SK-N-SH (cell line): Measurements from ENCODE around the gene DAB2IP. TPM values are rescaled to one million over a fixed set of nuclear protein-coding genes. Genes with fewer than 3 reads are reported as not detected.

Experiments
- CTCF ChIA-PET: fragments of 300-600, 350-600 bp; formaldehyde crosslinking; extraction: SDS; loops from one replicate; lab custom pipeline; 2021; lab: Yijun Ruan, JAX
- POLR2A ChIA-PET: fragments of 350-600 bp; sonication (Branson Sonifier 250); formaldehyde crosslinking; extraction: SDS; loops from one replicate; lab custom pipeline; 2020; ENCODE audit warnings: antibody characterized with exemption, inconsistent platforms; lab: Yijun Ruan, JAX
- DNase-seq: peaks from one replicate; pipeline ENCODE4 v3.0.0; 2012
- H2AFZ ChIP-seq: fragments of 200-600 bp; sonication (generic); 2 replicates; pipeline ENCODE4 v1.8.1; 2016; ENCODE audit warnings: antibody characterized with exemption, mild to moderate bottlenecking, low read depth
- H3F3A ChIP-seq: fragments of 200-600 bp; sonication (generic); replicated peaks from 2 replicates; pipeline ENCODE3; 2016; ENCODE audit warnings: antibody characterized with exemption, mild to moderate bottlenecking; ENCODE audit not compliant: insufficient read depth
- H3K27ac ChIP-seq, 2 experiments: fragments of 200-500 bp in 1 of 2; fragments of 200-600 bp in 1 of 2; sonication (Bioruptor generic) in 1 of 2; sonication (generic), shearing (Covaris generic) in 1 of 2; 2 replicates each; pipeline versions ENCODE4 v1.5.1 to v1.6.1; 2014 to 2016; ENCODE audit warnings: low read depth in 2 of 2, inconsistent platforms in 1 of 2, low read length in 1 of 2, mild to moderate bottlenecking in 1 of 2, mixed read lengths in 1 of 2
- H3K27me3 ChIP-seq: fragments of 200-600 bp; sonication (generic), shearing (Covaris generic); 2 replicates; pipeline ENCODE4 v1.6.1; 2016; ENCODE audit warnings: mixed run types; ENCODE audit not compliant: insufficient read depth
- H3K36me3 ChIP-seq, 2 experiments: fragments of 200-500 bp in 1 of 2; fragments of 200-600 bp in 1 of 2; sonication (Bioruptor generic) in 1 of 2; sonication (generic) in 1 of 2; replicated peaks in 1 of 2; 2 replicates each; pipeline versions ENCODE3 to v1.5.1; 2014 to 2016; ENCODE audit warnings: low read length in 1 of 2, mild to moderate bottlenecking in 1 of 2; ENCODE audit not compliant: insufficient read depth in 2 of 2, control insufficient read depth in 1 of 2
- H3K4me1 ChIP-seq, 2 experiments: fragments of 200-500 bp in 1 of 2; fragments of 200-600 bp in 1 of 2; sonication (Bioruptor generic) in 1 of 2; sonication (generic), shearing (Covaris generic) in 1 of 2; 2 replicates each; pipeline versions ENCODE4 v1.5.1 to v1.6.1; 2014 to 2016; ENCODE audit warnings: low read depth in 1 of 2, low read length in 1 of 2, mixed run types in 1 of 2; ENCODE audit not compliant: insufficient read depth in 2 of 2, control insufficient read depth in 1 of 2
- H3K4me2 ChIP-seq: fragments of 200-600 bp; sonication (generic), shearing (Covaris generic); 2 replicates; pipeline ENCODE4 v1.6.1; 2017; ENCODE audit warnings: mixed run types
- H3K4me3 ChIP-seq, 2 experiments: fragments of 200-500 bp in 1 of 2; fragments of 200-600 bp in 1 of 2; sonication (Bioruptor generic) in 1 of 2; sonication (generic), shearing (Covaris generic) in 1 of 2; 2 replicates each; pipeline versions ENCODE4 v1.5.1 to v1.8.1; 2014 to 2016; ENCODE audit warnings: low read depth in 2 of 2, inconsistent platforms in 1 of 2, low read length in 1 of 2, mild to moderate bottlenecking in 1 of 2, mixed read lengths in 1 of 2, moderate library complexity in 1 of 2
- H3K79me2 ChIP-seq: fragments of 200-600 bp; sonication (generic); 2 replicates; pipeline ENCODE4 v1.8.1; 2017; ENCODE audit warnings: mild to moderate bottlenecking; ENCODE audit not compliant: insufficient read depth
- H3K9ac ChIP-seq: fragments of 200-600 bp; sonication (generic); 2 replicates; pipeline ENCODE4 v1.6.1; 2017; ENCODE audit warnings: mixed run types
- H3K9me2 ChIP-seq: fragments of 200-600 bp; sonication (generic); 2 replicates; pipeline ENCODE4 v1.6.1; 2017; ENCODE audit warnings: mixed run types
- H3K9me3 ChIP-seq: fragments of 200-600 bp; sonication (generic); 2 replicates; pipeline ENCODE4 v1.6.1; 2017; ENCODE audit warnings: mixed run types, mild to moderate bottlenecking, moderate library complexity
- H4K20me1 ChIP-seq: fragments of 200-600 bp; sonication (generic); 2 replicates; pipeline ENCODE4 v1.6.1; 2017; ENCODE audit warnings: mild to moderate bottlenecking, mixed run types; ENCODE audit not compliant: insufficient read depth
- CHD2 ChIP-seq: fragments of 150-350 bp; IDR thresholded peaks from 2 replicates; pipeline ENCODE4 v1.6.1; 2018; ENCODE audit warnings: low read length; ENCODE audit not compliant: partially characterized antibody
- ELF1 ChIP-seq: IDR thresholded peaks from 2 replicates; pipeline ENCODE4 v1.4.0; 2012
- EP300 ChIP-seq, 2 experiments: IDR thresholded peaks; 2 replicates each; pipeline versions ENCODE4 v1.4.0 to v1.6.1; 2012; ENCODE audit warnings: borderline replicate concordance in 1 of 2, low read depth in 1 of 2, low read length in 1 of 2
- GATA2 ChIP-seq: sonication (generic); formaldehyde crosslinking; IDR thresholded peaks from 2 replicates; pipeline ENCODE4 v1.5.0; 2020; ENCODE audit warnings: mild to moderate bottlenecking, missing genetic modification reagents
- MXI1 ChIP-seq: IDR thresholded peaks from 2 replicates; pipeline ENCODE4 v1.6.1; 2012; ENCODE audit warnings: mild to moderate bottlenecking, low read depth, low read length, improper control_type of control experiment
- NRF1 ChIP-seq: IDR thresholded peaks from 2 replicates; pipeline ENCODE4 v1.6.1; 2012; ENCODE audit warnings: low read depth, mild to moderate bottlenecking, low read length
- POLR2AphosphoS5 ChIP-seq: IDR thresholded peaks from 2 replicates; pipeline ENCODE4 v1.6.1; 2012; ENCODE audit warnings: low read depth, low read length
- RAD21 ChIP-seq: IDR thresholded peaks from 2 replicates; pipeline ENCODE4 v1.6.1; 2012; ENCODE audit warnings: mild to moderate bottlenecking, low read length
- RFX5 ChIP-seq: IDR thresholded peaks from 2 replicates; pipeline ENCODE4 v1.6.1; 2012; ENCODE audit warnings: mild to moderate bottlenecking, improper control_type of control experiment, low read length
- RXRA ChIP-seq: IDR thresholded peaks from 2 replicates; pipeline ENCODE4 v1.4.0; 2012; ENCODE audit warnings: low read depth, mild to moderate bottlenecking, borderline replicate concordance
- TCF12 ChIP-seq: IDR thresholded peaks from 2 replicates; pipeline ENCODE4 v1.4.0; 2012
- YY1 ChIP-seq: IDR thresholded peaks from 2 replicates; pipeline ENCODE4 v1.4.0; 2012; ENCODE audit warnings: low read depth, mild to moderate bottlenecking
- WGBS: methylation state at CpG from one replicate; pipeline ENCODE4 v1.1.6; 2017; ENCODE audit warnings: low lambda C conversion rate; 5-methylcytosine and 5-hydroxymethylcytosine counted together
- polyA plus RNA-seq, 3 experiments: library from polyadenylated mRNA; depleted of rRNA; stranded (reverse); fragments of >200 nt; gene quantifications; 2 replicates each; pipeline ENCODE4 v1.2.3, GENCODE V29; 2012
- TF ChIP-seq, protein P1 (sequence below): fragments of 150-350 bp; IDR thresholded peaks from 2 replicates; pipeline ENCODE4 v1.6.1; 2017; ENCODE audit warnings: antibody characterized with exemption, low read length, low read depth, borderline replicate concordance
- TF ChIP-seq, protein P2 (sequence below): IDR thresholded peaks from 2 replicates; pipeline ENCODE4 v1.6.1; 2012; ENCODE audit warnings: mild to moderate bottlenecking, low read depth, low read length, moderate library complexity
- TF ChIP-seq, protein P3 (sequence below): fragments of 200-600 bp; sonication (generic); IDR thresholded peaks from 2 replicates; pipeline ENCODE4 v1.6.1; 2017; ENCODE audit warnings: antibody characterized with exemption, mild to moderate bottlenecking, moderate library complexity

DAB2IP gene
- polyA plus RNA-seq, 1 of the 3 experiments (the other 2 are of a cell fraction) = 21.4 TPM

DNA sequence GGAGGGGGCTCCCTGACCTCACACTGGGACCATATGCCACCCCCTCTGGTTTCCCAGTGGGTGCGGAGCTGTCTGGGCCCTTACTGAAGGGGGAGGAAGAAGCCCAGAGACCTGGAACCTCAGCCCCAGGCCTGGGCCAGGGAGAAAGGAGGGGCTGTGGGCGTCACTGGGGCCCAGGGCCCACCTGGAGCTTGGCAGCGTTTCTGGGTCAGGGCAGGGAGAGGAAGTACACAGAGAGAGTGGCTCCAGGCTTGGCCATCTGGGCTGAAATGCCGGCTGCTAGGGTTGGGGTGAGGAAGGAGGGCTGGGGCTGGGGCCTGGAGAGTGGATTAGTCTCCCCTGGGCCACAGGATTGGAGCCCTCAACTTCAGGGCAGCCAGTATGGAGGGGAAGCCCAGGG, 6.4 kb upstream of the DAB2IP start:
- ChIA-PET POLR2A (interaction anchor here (0.8 to 1.0 kb wide), 2 partner anchors 9 to 54 kb away, joined by 3 to 5 read pairs; no protein-coding TSS in a partner anchor), CTCF (interaction anchor here (1.0 to 18.2 kb wide), 9 partner anchors 11 to 290 kb away, joined by 3 to 194 read pairs (median 4); no protein-coding TSS in a partner anchor)
- H4K20me1 ChIP-seq = 0 out of 2 replicates have a peak, but pooled peaks cover 3% of the 10 kb centered on the region
- DNase-seq = peak; percentile 79
- TF ChIP-seq RAD21 = 0 out of 2 replicates have a peak, but pooled peaks have one; percentile 2
- TF ChIP-seq, protein P1, sequence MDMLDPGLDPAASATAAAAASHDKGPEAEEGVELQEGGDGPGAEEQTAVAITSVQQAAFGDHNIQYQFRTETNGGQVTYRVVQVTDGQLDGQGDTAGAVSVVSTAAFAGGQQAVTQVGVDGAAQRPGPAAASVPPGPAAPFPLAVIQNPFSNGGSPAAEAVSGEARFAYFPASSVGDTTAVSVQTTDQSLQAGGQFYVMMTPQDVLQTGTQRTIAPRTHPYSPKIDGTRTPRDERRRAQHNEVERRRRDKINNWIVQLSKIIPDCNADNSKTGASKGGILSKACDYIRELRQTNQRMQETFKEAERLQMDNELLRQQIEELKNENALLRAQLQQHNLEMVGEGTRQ = no peak
- TF ChIP-seq NRF1 = no peak
- TF ChIP-seq YY1 = no peak
- peak in 1 of 2 experiments; percentile 78; a peak in 2 of 4 replicates for TF ChIP-seq EP300 (IDR thresholded peaks at IDR 0.05; ENCODE audit: borderline replicate concordance in 1 of 2, low read depth in 1 of 2, low read length in 1 of 2)
- peak; percentile 76 for TF ChIP-seq CHD2
- TF ChIP-seq RXRA = no peak
- TF ChIP-seq MXI1 = peak; percentile 17; the same call in 1 of the 2 replicates
- peak; percentile 42 for TF ChIP-seq TCF12
- TF ChIP-seq GATA2 = no peak
- TF ChIP-seq, protein P2, sequence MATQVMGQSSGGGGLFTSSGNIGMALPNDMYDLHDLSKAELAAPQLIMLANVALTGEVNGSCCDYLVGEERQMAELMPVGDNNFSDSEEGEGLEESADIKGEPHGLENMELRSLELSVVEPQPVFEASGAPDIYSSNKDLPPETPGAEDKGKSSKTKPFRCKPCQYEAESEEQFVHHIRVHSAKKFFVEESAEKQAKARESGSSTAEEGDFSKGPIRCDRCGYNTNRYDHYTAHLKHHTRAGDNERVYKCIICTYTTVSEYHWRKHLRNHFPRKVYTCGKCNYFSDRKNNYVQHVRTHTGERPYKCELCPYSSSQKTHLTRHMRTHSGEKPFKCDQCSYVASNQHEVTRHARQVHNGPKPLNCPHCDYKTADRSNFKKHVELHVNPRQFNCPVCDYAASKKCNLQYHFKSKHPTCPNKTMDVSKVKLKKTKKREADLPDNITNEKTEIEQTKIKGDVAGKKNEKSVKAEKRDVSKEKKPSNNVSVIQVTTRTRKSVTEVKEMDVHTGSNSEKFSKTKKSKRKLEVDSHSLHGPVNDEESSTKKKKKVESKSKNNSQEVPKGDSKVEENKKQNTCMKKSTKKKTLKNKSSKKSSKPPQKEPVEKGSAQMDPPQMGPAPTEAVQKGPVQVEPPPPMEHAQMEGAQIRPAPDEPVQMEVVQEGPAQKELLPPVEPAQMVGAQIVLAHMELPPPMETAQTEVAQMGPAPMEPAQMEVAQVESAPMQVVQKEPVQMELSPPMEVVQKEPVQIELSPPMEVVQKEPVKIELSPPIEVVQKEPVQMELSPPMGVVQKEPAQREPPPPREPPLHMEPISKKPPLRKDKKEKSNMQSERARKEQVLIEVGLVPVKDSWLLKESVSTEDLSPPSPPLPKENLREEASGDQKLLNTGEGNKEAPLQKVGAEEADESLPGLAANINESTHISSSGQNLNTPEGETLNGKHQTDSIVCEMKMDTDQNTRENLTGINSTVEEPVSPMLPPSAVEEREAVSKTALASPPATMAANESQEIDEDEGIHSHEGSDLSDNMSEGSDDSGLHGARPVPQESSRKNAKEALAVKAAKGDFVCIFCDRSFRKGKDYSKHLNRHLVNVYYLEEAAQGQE = no peak
- TF ChIP-seq RFX5 = no peak
- no peak for TF ChIP-seq POLR2AphosphoS5
- no peak for TF ChIP-seq ELF1
- TF ChIP-seq, protein P3, sequence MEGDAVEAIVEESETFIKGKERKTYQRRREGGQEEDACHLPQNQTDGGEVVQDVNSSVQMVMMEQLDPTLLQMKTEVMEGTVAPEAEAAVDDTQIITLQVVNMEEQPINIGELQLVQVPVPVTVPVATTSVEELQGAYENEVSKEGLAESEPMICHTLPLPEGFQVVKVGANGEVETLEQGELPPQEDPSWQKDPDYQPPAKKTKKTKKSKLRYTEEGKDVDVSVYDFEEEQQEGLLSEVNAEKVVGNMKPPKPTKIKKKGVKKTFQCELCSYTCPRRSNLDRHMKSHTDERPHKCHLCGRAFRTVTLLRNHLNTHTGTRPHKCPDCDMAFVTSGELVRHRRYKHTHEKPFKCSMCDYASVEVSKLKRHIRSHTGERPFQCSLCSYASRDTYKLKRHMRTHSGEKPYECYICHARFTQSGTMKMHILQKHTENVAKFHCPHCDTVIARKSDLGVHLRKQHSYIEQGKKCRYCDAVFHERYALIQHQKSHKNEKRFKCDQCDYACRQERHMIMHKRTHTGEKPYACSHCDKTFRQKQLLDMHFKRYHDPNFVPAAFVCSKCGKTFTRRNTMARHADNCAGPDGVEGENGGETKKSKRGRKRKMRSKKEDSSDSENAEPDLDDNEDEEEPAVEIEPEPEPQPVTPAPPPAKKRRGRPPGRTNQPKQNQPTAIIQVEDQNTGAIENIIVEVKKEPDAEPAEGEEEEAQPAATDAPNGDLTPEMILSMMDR = no peak
- H3K27ac ChIP-seq = peak overlapping the region; percentile 12 to 72; a peak in 3 of 4 replicates
- no peaks in the 10 kb centered on the region for H3K79me2 ChIP-seq
- H3K4me2 ChIP-seq = no peak overlapping the region
- no peak overlapping the region for H2AFZ ChIP-seq
- no peaks in the 10 kb centered on the region for H3K36me3 ChIP-seq
- H3K9ac ChIP-seq = no peak overlapping the region
- peaks cover 6 to 57% of the 10 kb centered on the region in 2 experiments; a peak in 3 of 4 replicates for H3K4me1 ChIP-seq
- H3K4me3 ChIP-seq = no peak overlapping the region
- no peaks in the 10 kb centered on the region for H3K9me3 ChIP-seq
- 50% methylated on average over 2 of the region's 4 CpGs for WGBS
- H3K9me2 ChIP-seq = no peaks in the 10 kb centered on the region
- H3K27me3 ChIP-seq = no peaks in the 10 kb centered on the region
- H3F3A ChIP-seq = peaks cover 4% of the 10 kb centered on the region
